Renal cortical epithelial cell (primary cell): Measurements from ENCODE around the gene LANCL1. TPM values are rescaled to one million over a fixed set of nuclear protein-coding genes. Genes with fewer than 3 reads are reported as not detected.

ENCODE experiments used
- DNase-seq: peaks from one replicate; pipeline ENCODE4 v3.0.0-alpha.2; 2011; ENCODE audit warnings: low read depth
- total RNA-seq: library from RNA; depleted of rRNA; stranded (reverse); fragments of >200 nt; gene quantifications from 2 replicates; pipeline ENCODE4 v1.2.3, GENCODE V29; 2014

The LANCL1 gene
- total RNA-seq, 1 donor from 2014 or later = 95.0 TPM

GRCh38 chr2:210392469-210392881 lies 84.1 kb downstream of the LANCL1 start:
- no peak for DNase-seq

GRCh38 chr2:210389856-210390255 lies 86.7 kb downstream of the LANCL1 start:
- DNase-seq = no peak

- no peak for DNase-seq
Measured at GRCh38 chr2:210388148-210388547, 88.4 kb downstream of the LANCL1 start.

GRCh38 chr2:210387074-210387473 lies 89.5 kb downstream of the LANCL1 start:
- no peak for DNase-seq

Other genes with a start within 250 kb of the LANCL1 start
- gene MYL1, start 161.6 kb downstream of the LANCL1 start, total RNA-seq = not detected in 2 replicates
- gene CPS1, start 79.8 kb upstream of the LANCL1 start, total RNA-seq = 12.3 and 38.4 TPM in 2 replicates